NT2/D1 (cell line): ENCODE data around the gene ZBTB32.

ENCODE experiments used
- SUZ12 ChIP-seq: IDR thresholded peaks from 2 replicates; pipeline ENCODE4 v1.6.1; 2011; ENCODE audit not compliant: insufficient read length, insufficient read depth; ENCODE audit errors: extremely low read depth
- YY1 ChIP-seq: IDR thresholded peaks from 2 replicates; pipeline ENCODE4 v1.6.1; 2011; ENCODE audit not compliant: insufficient read length, insufficient read depth
- ZNF274 ChIP-seq: IDR thresholded peaks from 2 replicates; pipeline ENCODE4 v1.6.1; 2011; ENCODE audit warnings: mild to moderate bottlenecking, low read depth, low read length

DNA sequence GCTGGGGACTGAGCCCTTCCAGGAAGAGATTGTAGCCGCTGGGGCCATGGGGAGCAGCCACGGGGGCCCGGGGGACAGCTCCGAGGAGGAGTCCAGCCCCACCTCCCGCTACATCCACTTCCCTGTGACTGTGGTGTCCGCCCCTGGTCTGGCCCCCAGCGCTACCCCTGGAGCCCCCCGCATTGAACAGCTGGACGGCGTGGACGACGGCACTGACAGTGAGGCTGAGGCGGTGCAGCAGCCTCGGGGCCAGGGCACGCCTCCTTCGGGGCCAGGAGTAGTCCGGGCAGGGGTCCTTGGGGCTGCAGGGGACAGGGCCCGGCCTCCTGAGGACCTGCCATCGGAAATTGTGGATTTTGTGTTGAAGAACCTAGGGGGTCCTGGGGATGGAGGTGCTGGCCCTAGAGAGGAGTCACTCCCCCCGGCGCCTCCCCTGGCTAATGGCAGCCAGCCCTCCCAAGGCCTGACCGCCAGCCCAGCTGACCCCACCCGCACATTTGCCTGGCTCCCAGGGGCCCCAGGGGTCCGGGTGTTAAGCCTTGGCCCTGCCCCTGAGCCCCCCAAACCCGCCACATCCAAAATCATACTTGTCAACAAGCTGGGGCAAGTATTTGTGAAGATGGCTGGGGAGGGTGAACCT is 28.3 kb downstream of the ZBTB32 start:
- TF ChIP-seq ZNF274 = no peak
- TF ChIP-seq YY1 = no peak
- TF ChIP-seq SUZ12 = no peak
